Left hindlimb (tissue), 1 donor: ENCODE results near the gene PPFIBP1.
A peak's percentile ranks its signal among the peaks of the same experiment; 100 is the strongest.

Experiments
- DNase-seq: peaks from one replicate; pipeline ENCODE4 v3.0.0-alpha.2; 2018

PPFIBP1 gene

DNA sequence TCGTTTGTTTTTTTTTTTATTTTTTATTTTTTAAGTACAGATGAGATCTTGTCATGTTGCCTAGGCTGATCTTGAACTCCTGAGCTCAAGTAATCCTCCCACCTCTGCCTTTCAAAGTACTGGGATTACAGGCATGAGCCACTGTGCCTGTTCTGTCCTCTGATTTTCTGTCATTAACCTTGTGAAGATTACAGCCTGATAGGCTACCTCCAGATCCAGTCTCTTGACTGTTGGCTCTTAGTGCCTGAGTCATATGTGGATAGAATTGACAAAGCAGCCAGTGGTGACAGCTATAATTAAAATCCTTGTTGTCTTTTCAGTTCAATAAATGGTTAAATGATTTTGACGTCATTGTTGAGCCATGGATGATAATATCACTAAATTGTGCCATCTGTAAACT, 151.0 kb downstream of the PPFIBP1 start:
- DNase-seq: no peak

DNA sequence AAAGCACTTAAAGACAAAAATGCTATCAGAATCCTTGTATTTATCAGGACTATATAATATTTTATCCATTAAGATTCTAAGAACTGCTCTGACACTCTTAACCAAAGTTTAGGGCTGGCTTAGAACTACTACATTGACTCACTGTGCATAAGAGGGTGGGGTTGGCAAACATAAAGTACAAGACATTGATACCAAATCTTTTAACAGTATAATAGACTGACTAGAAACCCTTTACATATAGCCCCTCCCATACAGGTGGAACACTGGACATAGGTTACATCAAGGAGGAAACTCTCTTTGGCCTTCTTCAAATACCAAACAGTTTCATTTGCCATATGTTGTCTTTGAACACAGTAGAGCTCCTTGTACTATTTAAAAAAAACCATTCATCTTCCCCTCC, 156.6 kb downstream of the PPFIBP1 start:
- DNase-seq: no peak

DNA sequence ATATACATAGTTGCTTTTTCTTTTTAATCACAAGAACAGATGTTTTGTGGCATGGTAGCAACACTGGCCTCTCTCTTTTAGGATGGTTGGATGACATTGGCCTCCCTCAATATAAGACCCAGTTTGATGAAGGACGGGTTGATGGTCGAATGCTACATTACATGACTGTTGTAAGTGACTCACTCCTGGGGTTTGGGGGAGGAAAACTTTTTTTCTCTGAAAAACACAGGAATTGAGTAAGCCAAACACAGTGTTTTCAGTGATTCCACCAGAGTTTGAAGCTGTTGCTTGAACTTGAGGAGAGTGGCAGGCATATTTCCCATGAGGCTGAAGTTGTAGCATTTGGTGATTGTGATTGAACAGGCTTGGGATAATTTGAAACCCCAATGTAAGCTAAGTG, 158.5 kb downstream of the PPFIBP1 start:
- no peak for DNase-seq

DNA sequence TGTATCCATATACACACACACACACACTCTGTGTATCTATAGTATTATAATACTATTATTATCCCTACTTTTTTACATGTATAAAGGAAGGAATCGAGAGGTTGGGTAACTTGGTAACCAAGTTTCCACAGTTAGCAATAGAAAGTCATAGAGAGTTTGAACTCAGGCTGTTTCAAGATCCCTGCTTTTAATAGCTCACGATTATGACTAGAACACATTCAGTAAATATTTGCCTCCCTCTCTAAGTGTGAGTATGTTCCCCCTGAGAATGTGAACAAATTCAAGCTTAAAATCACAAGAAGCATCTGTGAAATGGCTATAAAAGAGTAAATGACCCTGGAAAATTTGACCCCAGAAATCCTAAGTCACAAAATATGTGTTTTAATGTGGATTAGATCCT, 161.3 kb downstream of the PPFIBP1 start:
- DNase-seq: no peak

DNA sequence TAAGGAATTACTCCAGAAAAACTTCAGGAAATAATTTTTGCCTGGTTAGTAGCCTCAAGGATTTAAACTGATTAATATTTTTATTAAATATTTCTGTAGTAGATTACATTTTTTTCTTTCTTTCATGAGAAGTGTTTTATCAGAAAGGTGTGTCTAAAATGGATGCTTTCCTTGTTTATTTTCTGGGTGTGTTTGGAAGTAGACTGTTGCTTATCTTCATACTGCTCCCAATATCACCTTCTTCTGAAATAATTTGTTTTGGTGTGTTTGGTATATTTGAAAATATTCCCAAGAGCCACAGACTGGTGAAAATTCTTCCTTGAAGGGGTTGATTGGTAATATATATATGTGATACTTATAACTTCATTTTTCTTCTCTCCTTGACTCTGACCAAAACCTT, 162.1 kb downstream of the PPFIBP1 start:
- DNase-seq: no peak

DNA sequence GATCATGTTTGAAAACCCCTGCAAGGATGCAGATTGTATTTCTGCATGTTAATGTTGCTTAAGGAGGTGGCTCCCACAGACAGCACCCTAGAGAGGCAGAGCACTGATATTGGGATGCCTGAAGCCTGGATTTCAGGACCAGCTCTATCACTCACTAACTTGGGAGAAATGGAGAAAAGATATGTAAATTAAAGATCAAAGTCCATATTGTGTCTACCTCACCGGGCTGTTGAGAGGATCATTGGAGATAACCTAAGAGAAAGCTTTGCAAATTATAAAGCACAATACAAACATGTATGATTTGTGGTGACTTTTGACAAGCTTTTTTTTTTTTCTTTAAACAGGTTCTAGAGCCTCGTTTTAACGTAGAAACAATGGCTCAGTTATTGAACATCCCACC, 164.7 kb downstream of the PPFIBP1 start:
- DNase-seq: no peak

DNA sequence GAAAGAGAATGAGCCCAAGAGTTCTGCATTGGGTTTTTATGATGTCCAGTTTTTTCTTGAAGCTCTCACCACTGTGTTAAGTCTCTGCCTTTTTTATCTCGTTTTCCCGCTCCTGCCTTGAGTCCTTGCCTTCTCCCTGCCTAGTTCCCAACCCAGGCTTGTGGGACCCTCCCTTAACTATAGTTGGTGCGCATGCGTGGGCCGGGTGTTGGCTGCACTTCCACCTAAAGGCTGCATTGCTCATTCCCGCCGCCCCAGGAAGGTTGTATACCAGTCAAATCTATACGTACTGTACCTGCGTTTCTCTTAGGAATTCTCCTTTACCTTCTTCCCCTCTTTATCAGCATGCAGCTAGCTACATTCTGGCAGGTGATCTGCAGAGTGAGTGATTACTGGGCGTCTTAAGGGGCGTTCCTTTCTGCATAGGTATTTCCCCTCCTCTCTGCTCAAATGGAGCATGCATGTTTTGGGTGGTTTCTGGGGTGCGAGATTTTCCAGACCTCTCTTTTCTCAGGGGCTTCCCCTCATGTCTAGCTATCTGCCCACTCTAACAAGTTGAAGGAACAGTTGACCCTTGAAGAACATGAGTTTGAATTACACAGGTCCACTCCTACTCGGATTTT, 165.7 kb downstream of the PPFIBP1 start:
- no peak for DNase-seq

DNA sequence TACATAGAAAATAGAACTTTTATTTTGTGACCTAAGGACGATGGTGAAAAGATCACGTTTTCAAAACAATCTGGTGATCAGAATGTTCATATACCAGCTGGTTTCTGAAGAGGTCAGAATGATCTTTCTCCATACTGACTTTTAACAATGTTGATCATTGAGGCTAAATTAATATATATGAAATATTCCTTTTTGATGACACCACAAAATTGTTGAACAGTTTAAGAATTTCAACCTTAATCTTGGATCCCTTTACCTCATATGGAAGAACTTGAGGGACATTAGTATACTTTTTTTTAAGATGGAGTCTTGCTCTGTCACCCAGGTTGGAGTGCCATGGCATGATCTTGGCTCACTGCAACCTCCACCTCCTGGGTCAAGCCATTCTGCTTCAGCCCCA, 169.4 kb downstream of the PPFIBP1 start:
- no peak for DNase-seq

DNA sequence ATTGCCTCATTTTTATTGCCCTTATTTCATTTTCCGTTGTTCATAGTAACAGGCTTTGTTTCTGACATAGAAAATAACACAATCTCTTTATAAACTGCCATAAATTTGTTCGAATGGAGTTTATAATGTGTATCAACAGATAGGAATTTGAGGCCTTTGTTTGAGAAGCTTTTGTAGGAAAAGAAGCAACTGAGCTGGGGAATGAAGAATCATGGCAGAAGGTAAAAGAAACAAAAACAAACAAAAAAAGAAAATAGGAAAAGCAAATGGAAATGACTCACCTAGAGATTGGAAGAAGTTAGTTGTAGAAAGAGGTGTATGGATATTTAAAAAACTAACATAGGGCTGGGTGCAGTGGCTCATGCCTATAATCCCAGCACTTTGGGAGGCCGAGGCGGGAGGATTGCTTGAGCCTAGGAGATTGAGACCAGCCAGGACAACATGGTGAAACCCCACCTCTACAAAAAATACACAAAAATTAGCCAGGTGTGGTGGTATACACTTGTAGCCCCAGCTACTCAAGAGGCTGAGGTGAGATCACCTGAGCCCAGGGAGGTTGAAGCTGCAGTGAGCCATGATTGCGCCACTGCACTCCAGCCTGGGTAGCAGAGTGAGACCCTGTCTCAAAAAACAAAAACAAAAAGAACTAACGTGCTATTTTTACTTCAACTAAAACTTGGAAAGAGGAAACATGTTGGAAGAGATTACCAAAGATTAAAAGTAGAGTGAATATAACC, 171.7 kb downstream of the PPFIBP1 start:
- DNase-seq: no peak

DNA sequence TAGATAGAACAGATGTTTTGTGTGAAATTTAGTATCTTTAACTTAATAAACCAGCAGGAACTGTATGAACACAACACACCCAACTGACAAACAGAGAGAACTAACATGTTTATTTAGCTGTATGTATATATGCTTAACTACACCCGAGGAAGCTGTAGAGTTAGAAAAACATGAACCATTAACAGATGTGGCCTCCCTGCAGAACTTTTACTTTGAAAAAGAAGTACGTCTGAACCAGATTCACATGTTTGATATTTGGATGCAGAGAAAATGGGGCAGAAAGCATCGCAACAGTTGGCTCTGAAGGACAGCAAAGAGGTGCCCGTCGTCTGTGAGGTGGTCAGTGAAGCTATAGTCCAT, 172.3 kb downstream of the PPFIBP1 start, which contains the start of gene REP15:
TSS of gene REP15 (plus strand) at position 155 of the 360 bp plus-strand sequence. CDS start at position 271, 116 bp downstream.
- DNase-seq: no peak

DNA sequence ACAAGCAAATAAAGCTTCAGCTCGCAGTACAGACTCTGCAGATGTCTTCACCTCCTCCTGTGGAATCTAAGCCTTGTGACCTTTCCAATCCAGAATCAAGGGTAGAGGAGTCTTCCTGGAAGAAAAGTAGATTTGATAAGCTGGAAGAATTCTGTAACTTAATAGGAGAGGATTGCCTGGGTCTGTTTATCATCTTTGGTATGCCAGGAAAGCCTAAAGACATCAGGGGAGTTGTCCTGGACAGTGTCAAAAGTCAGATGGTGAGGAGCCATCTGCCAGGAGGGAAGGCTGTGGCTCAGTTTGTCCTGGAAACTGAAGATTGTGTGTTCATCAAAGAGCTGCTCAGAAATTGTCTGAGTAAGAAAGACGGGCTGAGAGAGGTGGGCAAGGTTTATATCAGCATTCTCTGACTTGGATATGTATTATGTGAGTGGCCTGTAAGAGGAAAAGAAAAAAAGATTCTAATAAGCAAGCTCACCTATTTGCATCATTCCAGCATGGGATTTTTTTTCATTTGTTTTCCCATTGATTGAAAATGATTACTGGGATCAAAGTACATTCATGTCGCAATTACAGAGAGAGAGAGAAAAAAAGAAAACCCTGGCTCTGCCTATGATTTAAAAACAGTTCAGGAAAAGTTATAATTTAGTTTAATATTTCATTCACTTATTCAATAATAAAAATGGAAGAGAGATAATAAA, 173.0 kb downstream of the PPFIBP1 start:
- DNase-seq: no peak

DNA sequence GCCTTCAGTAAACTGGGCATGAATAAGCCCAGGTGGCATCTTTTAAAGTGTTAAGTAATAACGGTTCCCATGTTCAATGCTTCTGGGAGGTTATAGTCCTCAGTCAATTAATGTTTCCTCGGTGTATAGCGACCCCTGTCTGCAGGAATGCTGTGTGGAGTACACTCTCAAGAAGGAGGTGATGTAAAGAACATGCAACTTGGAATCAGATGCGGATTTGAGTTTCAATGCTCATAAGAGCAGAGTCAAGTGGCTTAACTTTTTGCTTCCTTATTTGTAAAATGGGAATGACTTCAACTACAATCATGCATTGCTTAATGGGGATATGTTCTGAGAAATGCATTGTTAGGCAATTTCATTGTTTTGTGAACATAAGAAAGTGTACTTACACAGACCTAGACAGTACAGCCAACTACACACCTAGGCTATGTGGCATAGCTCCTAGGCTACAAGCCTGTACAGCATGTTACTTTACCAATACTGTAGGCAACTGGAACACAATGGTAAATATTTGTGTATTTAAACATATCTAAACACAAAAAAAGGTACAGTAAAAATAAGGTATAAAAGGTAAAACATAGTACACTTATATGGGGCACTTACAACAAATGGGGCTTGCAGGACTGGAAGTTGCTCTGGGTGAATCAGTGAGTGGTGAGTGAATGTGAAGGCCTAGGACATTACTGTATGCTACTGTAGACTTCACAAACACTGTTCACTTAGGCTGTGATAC, 179.9 kb downstream of the PPFIBP1 start:
- peak; percentile 59 for DNase-seq

DNA sequence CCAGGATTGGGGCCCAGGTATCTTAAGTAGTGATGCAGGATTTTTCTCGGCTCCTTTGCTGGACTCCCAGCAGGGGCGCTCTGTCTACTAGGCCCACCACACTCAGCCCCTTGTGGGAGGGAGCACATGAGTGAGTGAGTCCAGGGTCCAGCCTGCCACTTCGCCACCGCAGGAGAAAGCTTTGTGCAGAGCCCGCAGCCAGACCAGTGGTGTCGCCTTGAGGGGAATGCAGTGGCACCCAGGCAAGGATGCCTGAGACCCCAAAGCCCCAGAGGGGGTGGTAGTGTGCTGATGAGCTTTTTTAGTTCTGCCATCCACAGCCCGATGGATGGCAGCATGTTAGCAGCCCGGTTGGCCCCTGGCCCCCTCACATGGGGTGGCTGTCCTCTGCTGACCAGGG, 181.3 kb downstream of the PPFIBP1 start:
- no peak for DNase-seq

DNA sequence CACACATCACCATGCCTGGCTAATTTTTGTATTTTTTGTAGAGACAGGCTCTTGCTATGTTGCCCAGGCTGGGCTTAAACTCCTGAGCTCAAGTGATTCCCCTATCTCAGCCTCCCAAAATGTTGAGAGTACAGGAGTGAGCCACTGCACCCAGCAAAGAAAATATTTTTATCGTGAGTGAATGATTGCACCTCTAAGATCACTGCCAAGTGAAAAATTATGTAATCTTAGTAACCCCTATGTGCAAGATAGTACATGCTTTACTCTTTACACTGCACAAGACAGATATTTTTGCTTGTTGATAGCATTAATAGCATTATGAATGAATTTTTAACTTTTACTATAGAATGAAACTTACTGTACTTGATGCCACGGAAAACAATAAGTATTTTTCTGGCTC, 183.2 kb downstream of the PPFIBP1 start:
- no peak for DNase-seq

DNA sequence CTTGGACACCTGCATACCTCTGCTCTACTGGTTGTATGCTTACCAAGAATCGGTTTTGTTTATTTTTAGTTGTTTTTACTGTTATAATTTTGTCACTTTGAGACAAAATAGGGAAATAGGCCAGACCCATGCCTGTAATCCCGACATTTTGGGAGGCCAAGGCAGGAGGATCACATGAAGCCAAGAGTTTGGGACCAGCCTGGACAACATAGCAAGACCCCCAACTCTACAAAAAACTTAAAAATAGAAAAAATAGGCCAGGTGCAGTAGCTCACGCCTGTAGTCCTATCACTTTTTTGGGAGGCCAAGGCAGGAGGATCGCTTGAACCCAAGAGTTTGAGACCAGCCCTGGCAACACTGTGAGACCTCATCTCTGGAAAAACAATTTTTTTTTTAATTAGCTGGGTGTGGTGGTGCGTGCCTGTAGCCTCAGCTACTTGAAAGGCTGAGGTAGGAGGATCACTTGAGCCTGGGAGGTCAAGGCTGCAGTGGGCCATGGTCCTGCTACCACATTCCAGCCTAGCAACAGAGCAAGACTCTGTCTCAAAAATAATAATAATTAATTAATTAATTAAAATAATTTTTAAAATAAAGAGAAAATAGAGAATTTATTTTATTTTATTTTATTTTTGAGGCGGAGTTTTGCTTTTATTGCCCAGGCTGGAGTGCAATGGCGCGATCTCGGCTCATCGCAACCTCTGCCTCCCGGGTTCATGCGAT, 185.4 kb downstream of the PPFIBP1 start:
- no peak for DNase-seq

DNA sequence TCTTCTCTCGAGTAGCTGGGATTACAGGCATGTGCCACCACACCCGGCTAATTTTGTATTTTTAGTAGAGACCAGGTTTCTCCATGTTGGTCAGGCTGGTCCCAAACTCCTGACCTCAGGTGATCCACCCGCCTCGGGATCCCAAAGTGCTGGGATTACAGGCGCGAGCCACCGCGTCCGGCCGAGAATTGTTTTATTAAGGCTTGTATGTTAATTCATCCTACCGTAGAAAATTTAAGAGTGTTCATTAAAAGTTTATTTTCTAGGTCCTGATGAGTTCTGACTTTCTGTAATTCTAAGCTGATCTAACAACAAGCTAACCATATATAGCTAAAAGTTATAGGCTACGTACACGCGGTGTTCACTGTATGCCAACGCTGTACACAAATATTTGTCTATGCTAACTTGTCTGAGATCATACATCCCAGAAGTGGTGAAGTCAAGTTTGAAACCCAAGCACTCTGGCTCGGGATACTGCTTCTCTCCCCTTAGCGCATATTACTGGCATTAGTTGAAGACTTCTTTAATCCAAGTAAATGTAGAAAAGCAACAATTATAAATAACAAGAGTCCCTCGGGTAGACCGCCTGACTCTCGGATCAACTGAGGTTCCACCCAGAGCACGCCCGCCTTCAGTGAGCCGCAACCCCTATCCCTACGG, 186.1 kb downstream of the PPFIBP1 start:
- no peak for DNase-seq

DNA sequence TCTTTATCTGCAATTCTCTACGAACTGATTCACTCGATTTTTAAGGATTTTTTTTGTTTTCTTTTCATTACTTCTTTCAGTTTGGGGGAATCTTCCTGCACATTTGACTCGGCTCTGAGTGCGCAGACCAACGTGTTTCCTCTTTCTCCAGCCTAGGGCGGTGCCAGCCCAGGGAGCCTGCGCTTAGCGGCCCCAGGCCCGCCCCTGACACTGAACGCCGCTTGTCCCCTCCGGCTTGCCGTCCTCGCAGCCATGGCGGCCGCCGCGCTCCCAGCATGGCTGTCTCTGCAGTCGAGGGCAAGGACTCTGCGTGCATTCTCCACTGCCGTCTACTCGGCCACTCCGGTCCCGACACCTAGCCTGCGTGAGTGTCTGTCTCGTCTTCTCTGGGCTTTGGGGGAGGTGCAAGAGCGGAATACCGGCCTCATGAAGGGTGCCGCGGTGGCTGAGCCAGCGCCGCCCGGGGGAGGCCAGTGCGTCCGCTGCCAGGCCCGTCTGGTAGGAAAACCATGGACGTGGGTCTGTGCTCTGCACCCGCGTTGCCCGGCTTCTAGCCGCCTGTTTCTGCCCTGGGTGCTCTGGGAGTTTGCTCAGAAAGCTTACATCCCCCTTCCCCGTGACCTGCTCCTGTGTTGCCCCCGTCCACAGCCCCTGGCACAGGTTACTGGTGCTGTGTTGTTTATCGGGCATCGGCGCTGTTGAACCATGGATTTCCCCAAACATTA, 186.7 kb downstream of the PPFIBP1 start, which contains the start of gene MRPS35:
TSS of gene MRPS35 (plus strand) at position 241 of the 725 bp plus-strand sequence. CDS start at position 253, 12 bp downstream.
- DNase-seq: peak; percentile 94

DNA sequence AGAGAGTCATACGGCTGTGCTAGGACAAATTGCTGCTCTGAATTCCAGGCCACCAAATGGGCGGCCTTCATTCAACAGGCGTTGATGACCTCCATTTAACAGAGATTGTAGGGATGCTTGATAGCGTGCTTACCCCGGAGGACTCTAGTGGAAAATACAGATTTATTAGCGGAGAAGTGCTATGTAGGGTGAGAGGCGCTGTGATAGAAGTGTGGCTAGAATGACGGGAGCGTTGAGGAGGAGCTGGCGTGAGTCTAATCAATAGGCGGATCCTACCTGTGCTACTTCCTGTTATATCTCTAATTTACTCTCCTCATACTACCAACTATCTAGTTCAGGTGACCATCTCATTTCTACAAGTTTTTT, 187.3 kb downstream of the PPFIBP1 start:
- no peak for DNase-seq

DNA sequence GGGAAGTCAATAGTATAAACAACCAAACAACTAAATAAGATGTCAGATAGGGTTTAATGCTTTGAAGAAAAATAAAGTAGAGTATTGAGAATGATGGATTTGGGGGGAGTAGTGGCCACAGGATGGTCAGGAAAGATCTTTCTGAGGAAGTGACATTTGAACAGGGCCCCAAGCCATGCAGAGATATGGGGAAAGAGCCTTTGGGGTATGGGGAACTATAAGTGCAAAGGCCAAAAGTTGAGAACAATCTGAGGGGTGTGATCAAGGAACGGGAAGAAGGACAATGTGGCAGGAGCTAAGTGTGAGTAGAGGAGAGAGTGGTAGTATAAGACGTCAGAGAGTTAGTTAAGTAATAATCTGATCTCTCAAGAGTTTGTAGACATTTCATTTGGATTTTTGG, 188.0 kb downstream of the PPFIBP1 start:
- DNase-seq: no peak

DNA sequence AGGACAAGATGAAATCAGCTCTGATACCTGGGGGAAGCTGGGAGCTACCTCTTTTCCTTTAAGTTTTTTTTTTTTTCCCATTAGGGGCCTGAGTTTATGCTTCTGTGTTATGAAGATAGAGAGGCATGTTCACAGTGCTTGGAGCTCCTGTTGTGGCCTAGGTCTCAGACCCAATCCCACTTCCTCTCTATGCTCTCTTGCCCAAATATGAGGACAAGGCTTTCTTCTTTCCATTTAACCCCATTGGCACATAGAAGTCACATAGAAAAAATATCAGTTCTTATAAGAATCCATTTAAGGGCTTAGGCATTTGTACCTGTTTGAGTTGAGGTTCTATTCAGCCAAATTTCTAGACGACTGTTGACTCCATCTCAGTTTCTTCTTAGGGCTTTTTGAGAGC, 199.2 kb downstream of the PPFIBP1 start:
- DNase-seq: no peak

DNA sequence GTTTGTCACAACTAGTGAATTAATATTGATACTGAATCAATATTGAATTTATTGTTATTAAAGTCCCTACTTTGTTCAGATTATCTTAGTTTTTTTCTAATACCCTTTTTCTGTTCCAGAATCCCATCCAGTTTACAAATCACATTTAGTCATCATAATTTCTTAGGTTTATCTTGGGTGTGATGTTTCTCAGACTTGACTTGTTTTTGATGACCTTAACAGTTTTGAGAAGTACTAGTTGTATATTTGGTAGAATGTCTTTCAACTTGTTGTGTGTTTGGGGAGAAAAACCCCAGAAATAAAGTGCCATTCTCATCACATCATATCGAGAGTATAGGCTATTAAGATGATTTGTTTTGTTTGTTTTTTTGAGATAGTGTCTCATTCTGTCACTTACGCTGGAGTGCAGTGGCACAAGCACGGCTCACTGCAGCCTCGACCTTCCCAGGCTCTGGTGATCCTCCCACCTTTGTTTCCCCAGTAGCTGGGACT, 206.1 kb downstream of the PPFIBP1 start:
- DNase-seq: no peak
